ENCODE data around the gene KRTAP29-1.

GRCh38 chr17:41311111-41311510, 8.5 kb upstream of the KRTAP29-1 start:
- TF ChIP-seq CTCF (IDR thresholded peaks at IDR 0.05; ENCODE audit: borderline replicate concordance, extremely low read depth, low read length, poor library complexity, severe bottlenecking) (no peak), EZH2 (IDR thresholded peaks at IDR 0.05; ENCODE audit: borderline replicate concordance, low read depth, low read length, severe bottlenecking) (no peak)

Measured in DND-41 (cell line).